ENCODE results near the gene LEPR. TPM values are rescaled to one million over a fixed set of nuclear protein-coding genes. Genes with fewer than 3 reads are reported as not detected.

The LEPR gene
- total RNA-seq, 1 donor from 2014 or later: 11.2 TPM

Other genes with a start within 250 kb of the LEPR start
- gene DNAJC6, start 111.1 kb upstream of the LEPR start, total RNA-seq: 3.2 and 3.3 TPM in 2 replicates
- gene LEPROT, start within 50 bp of the LEPR start, total RNA-seq: 54.2 and 54.8 TPM in 2 replicates

Measured in glomerular endothelial cell (primary cell).